IPS-11a (cell line): ENCODE data around the gene PMPCA.

Source experiments
- H3K4me3 ChIP-seq: one replicate; pipeline ENCODE4 v1.5.1; 2013; ENCODE audit warnings: low read depth, low read length, control low read depth

The PMPCA gene

GRCh38 chr9:136410500-136411287 is at the start of gene PMPCA, which contains the start of gene ENTR1:
Gene PMPCA (plus strand): TSS chr9:136410658. CDS start chr9:136410669, 11 bp downstream.
Gene ENTR1 (minus strand): TSS chr9:136410614. CDS start chr9:136410397, 217 bp downstream.
- H3K4me3 ChIP-seq, result peak within 1 kb of the TSS; percentile 84

GRCh38 chr9:136361047-136361753 is 49.3 kb upstream of the PMPCA start:
- H3K4me3 ChIP-seq, result no peak overlapping the region

- no peak overlapping the region for H3K4me3 ChIP-seq
Measured at GRCh38 chr9:136361754-136362449, 48.6 kb upstream of the PMPCA start.

- H3K4me3 ChIP-seq, result no peak overlapping the region
Measured at GRCh38 chr9:136362450-136362784, 48.0 kb upstream of the PMPCA start.

GRCh38 chr9:136363106-136363948 is 47.1 kb upstream of the PMPCA start, which contains the start of gene DNLZ:
Gene DNLZ (minus strand): TSS chr9:136363744. CDS start chr9:136363714, 30 bp downstream.
- H3K4me3 ChIP-seq, result peak within 1 kb of the TSS; percentile 69

- H3K4me3 ChIP-seq, result peak overlapping the region; percentile 69
Measured at GRCh38 chr9:136363949-136364748, 46.3 kb upstream of the PMPCA start.

GRCh38 chr9:136364942-136365774 is 45.3 kb upstream of the PMPCA start:
- H3K4me3 ChIP-seq, result no peak overlapping the region

- no peak overlapping the region for H3K4me3 ChIP-seq
Measured at GRCh38 chr9:136365775-136366222, 44.7 kb upstream of the PMPCA start.

- no peak overlapping the region for H3K4me3 ChIP-seq
Measured at GRCh38 chr9:136366826-136367225, 43.6 kb upstream of the PMPCA start.

- no peak overlapping the region for H3K4me3 ChIP-seq
Measured at GRCh38 chr9:136367296-136368145, 42.9 kb upstream of the PMPCA start.

GRCh38 chr9:136368190-136368589 is 42.3 kb upstream of the PMPCA start:
- no peak overlapping the region for H3K4me3 ChIP-seq

- no peak overlapping the region for H3K4me3 ChIP-seq
Measured at GRCh38 chr9:136370037-136370436, 40.4 kb upstream of the PMPCA start.

GRCh38 chr9:136370687-136371532 is 39.5 kb upstream of the PMPCA start:
- no peak overlapping the region for H3K4me3 ChIP-seq

- no peak overlapping the region for H3K4me3 ChIP-seq
Measured at GRCh38 chr9:136371533-136371880, 39.0 kb upstream of the PMPCA start.

- H3K4me3 ChIP-seq, result no peak overlapping the region
Measured at GRCh38 chr9:136372006-136372405, 38.5 kb upstream of the PMPCA start.

- H3K4me3 ChIP-seq, result no peak overlapping the region
Measured at GRCh38 chr9:136372561-136373299, 37.7 kb upstream of the PMPCA start.
